Loucy (cell line): ENCODE data around the gene VSIG8.

Experiments
- CTCF ChIP-seq: fragments of 200-600 bp; sonication (generic); conservative IDR thresholded peaks from 2 replicates; pipeline ENCODE4 v1.5.1; 2014; ENCODE audit warnings: mild to moderate bottlenecking, antibody characterized with exemption, low read length
- EZH2phosphoT487 ChIP-seq: fragments of 200-600 bp; IDR thresholded peaks from 2 replicates; pipeline ENCODE4 v1.6.1; 2018; ENCODE audit warnings: antibody characterized with exemption, mild to moderate bottlenecking, moderate library complexity, borderline replicate concordance

- no peak for TF ChIP-seq CTCF
- no peak for TF ChIP-seq EZH2phosphoT487
These were observed 23.2 kb downstream of the VSIG8 start for GRCh38 chr1:159839116-159839849.
